Colonic mucosa (tissue), 4 donors: ENCODE measurements around the gene MEIS2. TPM values are rescaled to one million over a fixed set of nuclear protein-coding genes. Genes with fewer than 3 reads are reported as not detected.

Experiments used
- DNase-seq: peaks from one replicate; pipeline ENCODE4 v3.0.0-alpha.2; 2020
- H3K27ac ChIP-seq: fragments of 200-600 bp; one replicate; pipeline ENCODE4 v1.8.0; 2021
- H3K27me3 ChIP-seq: fragments of 200-600 bp; one replicate; pipeline ENCODE4 v1.8.0; 2021
- H3K36me3 ChIP-seq: fragments of 200-600 bp; one replicate; pipeline ENCODE4 v1.8.0; 2021
- H3K4me1 ChIP-seq: fragments of 200-600 bp; one replicate; pipeline ENCODE4 v1.8.0; 2021; ENCODE audit warnings: mild to moderate bottlenecking
- H3K4me3 ChIP-seq: fragments of 200-600 bp; one replicate; pipeline ENCODE4 v1.8.0; 2021
- H3K9ac ChIP-seq, 2 donors: one replicate each; pipeline ENCODE4 v1.7.0; 2013; ENCODE audit warnings: control low read depth in 2 of 2, low read depth in 2 of 2, low read length in 2 of 2
- H3K9me3 ChIP-seq: fragments of 200-600 bp; one replicate; pipeline ENCODE4 v1.8.0; 2021
- CTCF ChIP-seq: fragments of 200-600 bp; IDR thresholded peaks from one replicate; pipeline ENCODE4 v1.8.0; 2022; ENCODE audit warnings: antibody characterized with exemption, mild to moderate bottlenecking
- intact Hi-C: fragments of 100-400 bp; cut with DNase I; formaldehyde crosslinking; loops from one replicate; pipeline ENCODE4 v1.14.1; 2022
- total RNA-seq, 2 donors: library from RNA; stranded (reverse); fragmentation: NEBNext Ultra II Directional in 1 of 2; extraction: Animal tissue kit (Norgen Biotek cat#: 25700) in 1 of 2; gene quantifications; one replicate each; pipeline ENCODE4 v1.2.1, GENCODE V29; 2021
- donor health status: healthy.
- donor health status: DM: no; HTN: no; CAD: no.
- donor health status: DM: no; HTN: no; CAD: no.

Gene MEIS2
- total RNA-seq, 2 donors from 2014 or later = 1.7 to 7.6 TPM

GRCh38 chr15:36938131-36938530, 162.2 kb downstream of the MEIS2 start:
- no peaks in the 10 kb centered on the region for H3K36me3 ChIP-seq
- H3K27ac ChIP-seq = no peak overlapping the region
- no peak overlapping the region for H3K4me3 ChIP-seq
- H3K9me3 ChIP-seq = no peaks in the 10 kb centered on the region
- TF ChIP-seq CTCF = no peak
- no peak for DNase-seq
- no peak overlapping the region for H3K9ac ChIP-seq
- H3K27me3 ChIP-seq = no peaks in the 10 kb centered on the region
- no peaks in the 10 kb centered on the region for H3K4me1 ChIP-seq
- intact Hi-C loops = no loop called here

GRCh38 chr15:36936613-36937012, 163.7 kb downstream of the MEIS2 start:
- Histone ChIP-seq H3K36me3 (no peaks in the 10 kb centered on the region), H3K4me3 (no peak overlapping the region), H3K4me1 (no peaks in the 10 kb centered on the region), H3K27ac (no peak overlapping the region), H3K9me3 (no peaks in the 10 kb centered on the region), H3K9ac (no peak overlapping the region), H3K27me3 (no peaks in the 10 kb centered on the region)
- TF ChIP-seq CTCF = no peak
- no peak for DNase-seq
- intact Hi-C loops = no loop called here

GRCh38 chr15:36933255-36933990, 166.9 kb downstream of the MEIS2 start:
- no peak for DNase-seq
- no peak for TF ChIP-seq CTCF
- H3K9me3 ChIP-seq = no peaks in the 10 kb centered on the region
- H3K4me1 ChIP-seq = no peaks in the 10 kb centered on the region
- no peak overlapping the region for H3K4me3 ChIP-seq
- no peak overlapping the region for H3K27ac ChIP-seq
- intact Hi-C loops = no loop called here
- H3K36me3 ChIP-seq = no peaks in the 10 kb centered on the region
- no peaks in the 10 kb centered on the region for H3K27me3 ChIP-seq
- no peak overlapping the region for H3K9ac ChIP-seq

- no peak for TF ChIP-seq CTCF
- DNase-seq = no peak
- H3K9ac ChIP-seq = no peak overlapping the region
These were observed 168.3 kb downstream of the MEIS2 start for GRCh38 chr15:36932070-36932469.

DNA sequence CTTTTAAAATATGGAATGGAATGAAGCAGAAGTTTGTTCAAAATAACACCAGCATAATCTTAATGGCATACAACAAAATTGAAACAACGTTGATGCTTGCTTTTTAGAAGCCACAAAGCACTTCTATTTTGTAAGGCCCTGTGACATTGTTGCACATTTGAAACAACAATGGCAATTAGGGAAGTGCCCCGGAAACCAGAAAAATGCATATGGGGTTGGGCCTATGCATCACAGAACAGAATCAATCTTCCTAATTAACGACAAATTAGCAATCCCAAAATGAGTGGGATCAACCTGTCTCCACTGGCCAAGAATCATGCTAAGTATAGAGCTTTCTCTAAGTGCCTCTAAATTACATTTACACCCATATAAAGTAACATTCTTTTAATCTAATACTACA, 168.9 kb downstream of the MEIS2 start:
- no peak for TF ChIP-seq CTCF
- Histone ChIP-seq H3K36me3 (no peaks in the 10 kb centered on the region), H3K9ac (no peak overlapping the region), H3K27ac (no peak overlapping the region), H3K4me1 (no peaks in the 10 kb centered on the region), H3K4me3 (no peak overlapping the region), H3K27me3 (no peaks in the 10 kb centered on the region), H3K9me3 (no peaks in the 10 kb centered on the region)
- DNase-seq = no peak
- intact Hi-C loops = no loop called here

More at GRCh38 chr15:36932070-36932469, 168.3 kb downstream of the MEIS2 start:
- no peaks in the 10 kb centered on the region for H3K4me1 ChIP-seq
- no peaks in the 10 kb centered on the region for H3K9me3 ChIP-seq
- H3K36me3 ChIP-seq = no peaks in the 10 kb centered on the region
- H3K27me3 ChIP-seq = no peaks in the 10 kb centered on the region
- H3K4me3 ChIP-seq = no peak overlapping the region
- intact Hi-C loops = no loop called here
- H3K27ac ChIP-seq = no peak overlapping the region
